HG03439 (cell line): ENCODE measurements around the gene MRRF.
"Not testable (repeated sequence)": the region's sequence is repeated elsewhere in the genome, so short reads cannot be mapped to it uniquely, and the experiment has no call there.

Experiments used
- ATAC-seq: cut with Tn5 transposase; IDR thresholded peaks from one replicate; pipeline ENCODE4 v1.9.1; 2021; ENCODE audit warnings: mild to moderate bottlenecking, moderate library complexity; ENCODE audit not compliant: unreplicated experiment

The MRRF gene

GRCh38 chr9:122268041-122268814, 3.5 kb downstream of the MRRF start:
- ATAC-seq = no peak

GRCh38 chr9:122274055-122274454, 9.4 kb downstream of the MRRF start:
- ATAC-seq = no peak

GRCh38 chr9:122276096-122276495, 11.4 kb downstream of the MRRF start:
- no peak for ATAC-seq

GRCh38 chr9:122277285-122277897, 12.7 kb downstream of the MRRF start:
- no peak for ATAC-seq

- no peak for ATAC-seq
Observed at GRCh38 chr9:122281368-122281767, 16.7 kb downstream of the MRRF start.

GRCh38 chr9:122286764-122287163, 22.1 kb downstream of the MRRF start:
- ATAC-seq = no peak

GRCh38 chr9:122287214-122287720, 22.6 kb downstream of the MRRF start:
- ATAC-seq = no peak

GRCh38 chr9:122291458-122291857, 26.8 kb downstream of the MRRF start:
- no peak for ATAC-seq

- ATAC-seq = no peak
Observed at GRCh38 chr9:122294531-122294930, 29.8 kb downstream of the MRRF start.

- no peak for ATAC-seq
Observed at GRCh38 chr9:122297512-122297911, 32.8 kb downstream of the MRRF start.

- ATAC-seq = no peak
Observed at GRCh38 chr9:122302237-122303093, 37.8 kb downstream of the MRRF start.

- ATAC-seq = no peak
Observed at GRCh38 chr9:122307061-122307460, 42.4 kb downstream of the MRRF start.

GRCh38 chr9:122307925-122308324, 43.2 kb downstream of the MRRF start:
- ATAC-seq = no peak

GRCh38 chr9:122309861-122310260, 45.2 kb downstream of the MRRF start:
- no peak for ATAC-seq

- no peak for ATAC-seq
Observed at GRCh38 chr9:122314165-122314564, 49.5 kb downstream of the MRRF start.

GRCh38 chr9:122315534-122315933, 50.9 kb downstream of the MRRF start:
- no peak for ATAC-seq

- ATAC-seq = no peak
Observed at GRCh38 chr9:122318284-122318683, 53.6 kb downstream of the MRRF start.

GRCh38 chr9:122320413-122320881, 55.8 kb downstream of the MRRF start:
- no peak for ATAC-seq

GRCh38 chr9:122322553-122322952, 57.9 kb downstream of the MRRF start:
- ATAC-seq = no peak

- ATAC-seq = not testable (repeated sequence)
Observed at GRCh38 chr9:122324665-122325064, 60.0 kb downstream of the MRRF start.

GRCh38 chr9:122325124-122325523, 60.4 kb downstream of the MRRF start:
- ATAC-seq = no peak
